HepG2 (cell line): ENCODE measurements around the gene PIM1. TPM values are rescaled to one million over a fixed set of nuclear protein-coding genes. Genes with fewer than 3 reads are reported as not detected.
A peak's percentile ranks its signal among the peaks of the same experiment; 100 is the strongest.

ENCODE experiments used
- DPF2 ChIP-seq: sonication (generic); formaldehyde crosslinking; IDR thresholded peaks from 2 replicates; pipeline ENCODE4 v1.4.0; 2020; ENCODE audit warnings: mild to moderate bottlenecking, low read depth, missing genetic modification reagents, borderline replicate concordance
- JDP2 ChIP-seq: sonication (generic); formaldehyde crosslinking; IDR thresholded peaks from 2 replicates; pipeline ENCODE4 v1.8.1; 2022; ENCODE audit warnings: missing genetic modification reagents, borderline replicate concordance
- MBD4 ChIP-seq: IDR thresholded peaks from 2 replicates; pipeline ENCODE4 v1.6.1; 2012; ENCODE audit warnings: low read length, inconsistent platforms, borderline replicate concordance
- MEIS2 ChIP-seq: sonication (generic); formaldehyde crosslinking; IDR thresholded peaks from 2 replicates; pipeline ENCODE4 v1.9.0; 2021; ENCODE audit warnings: mild to moderate bottlenecking, missing genetic modification reagents
- REPIN1 ChIP-seq: sonication (generic); formaldehyde crosslinking; IDR thresholded peaks from 2 replicates; pipeline ENCODE4 v1.8.0; 2022; ENCODE audit warnings: missing genetic modification reagents, low read depth, mild to moderate bottlenecking, borderline replicate concordance
- ZBTB34 ChIP-seq: sonication (generic); formaldehyde crosslinking; IDR thresholded peaks from 2 replicates; pipeline ENCODE4 v1.8.0; 2022; ENCODE audit warnings: mild to moderate bottlenecking, missing genetic modification reagents
- ZBTB7B ChIP-seq: sonication (generic); formaldehyde crosslinking; IDR thresholded peaks from 2 replicates; pipeline ENCODE4 v1.4.0; 2020; ENCODE audit warnings: missing genetic modification reagents
- ZMAT5 ChIP-seq: sonication (generic); formaldehyde crosslinking; IDR thresholded peaks from 2 replicates; pipeline ENCODE4 v1.5.0; 2020; ENCODE audit warnings: mild to moderate bottlenecking, low read depth, missing genetic modification reagents, borderline replicate concordance
- ZNF17 ChIP-seq: sonication (generic); formaldehyde crosslinking; IDR thresholded peaks from 2 replicates; pipeline ENCODE4 v1.5.0; 2020; ENCODE audit warnings: mild to moderate bottlenecking, missing genetic modification reagents
- ZNF224 ChIP-seq: sonication (generic); formaldehyde crosslinking; IDR thresholded peaks from 2 replicates; pipeline ENCODE4 v1.5.0; 2020; ENCODE audit warnings: mild to moderate bottlenecking, missing genetic modification reagents
- ZNF329 ChIP-seq: sonication (generic); formaldehyde crosslinking; IDR thresholded peaks from 2 replicates; pipeline ENCODE4 v1.9.0; 2021; ENCODE audit warnings: low read depth, mild to moderate bottlenecking, missing genetic modification reagents
- ZNF333 ChIP-seq: sonication (generic); formaldehyde crosslinking; IDR thresholded peaks from 2 replicates; pipeline ENCODE4 v1.4.0; 2020; ENCODE audit warnings: mild to moderate bottlenecking, missing genetic modification reagents, borderline replicate concordance
- ZNF496 ChIP-seq: sonication (generic); formaldehyde crosslinking; IDR thresholded peaks from 2 replicates; pipeline ENCODE4 v1.8.1; 2023; ENCODE audit warnings: mild to moderate bottlenecking, moderate library complexity, missing genetic modification reagents; ENCODE audit not compliant: insufficient replicate concordance
- ZNF614 ChIP-seq: IDR thresholded peaks from 2 replicates; pipeline ENCODE4 v1.6.1; 2018; ENCODE audit warnings: missing biosample characterization, missing genetic modification reagents, inconsistent platforms, borderline replicate concordance
- ZNF775 ChIP-seq: sonication (generic); formaldehyde crosslinking; IDR thresholded peaks from 2 replicates; pipeline ENCODE4 v1.4.0; 2020; ENCODE audit warnings: missing genetic modification reagents, mild to moderate bottlenecking, moderate library complexity, borderline replicate concordance
- ZNF841 ChIP-seq: sonication (generic); formaldehyde crosslinking; IDR thresholded peaks from 2 replicates; pipeline ENCODE4 v1.8.1; 2023; ENCODE audit warnings: missing genetic modification reagents, borderline replicate concordance
- polyA plus RNA-seq, 8 experiments: library from polyadenylated mRNA; depleted of rRNA in 3 of 8; stranded (reverse) in 7 of 8; unstranded in 1 of 8; fragments of >200 nt; fragmentation: Illumina TruSeq in 4 of 8; extraction: Trizol in 4 of 8; gene quantifications; 2 replicates each; pipeline versions ENCODE4 v1.2.1 to v1.2.3, GENCODE V29; 2011 to 2016; ENCODE audit warnings: low read depth in 4 of 8, missing spikeins in 1 of 8, mixed read lengths in 1 of 8; ENCODE audit not compliant: insufficient read depth in 1 of 8
- total RNA-seq, 5 experiments: library from RNA; depleted of rRNA; stranded (reverse); fragments of >200 nt; fragmentation: Illumina TruSeq; extraction: Trizol; gene quantifications; 2 replicates each; pipeline ENCODE4 v1.2.3, GENCODE V29; 2016; ENCODE audit warnings: low read depth in 1 of 5
- TF ChIP-seq, protein P1 (sequence below): sonication (generic); formaldehyde crosslinking; IDR thresholded peaks from 2 replicates; pipeline ENCODE4 v1.5.0; 2020; ENCODE audit warnings: mild to moderate bottlenecking, missing genetic modification reagents
- TF ChIP-seq, protein P2 (sequence below): IDR thresholded peaks from 2 replicates; pipeline ENCODE4 v1.6.1; 2016
- TF ChIP-seq, protein P3 (sequence below): sonication (generic); formaldehyde crosslinking; conservative IDR thresholded peaks from 2 replicates; pipeline ENCODE4 v1.8.0; 2022; ENCODE audit warnings: mild to moderate bottlenecking, moderate library complexity, missing genetic modification reagents
- TF ChIP-seq, protein P4 (sequence below): sonication (generic); formaldehyde crosslinking; IDR thresholded peaks from 2 replicates; pipeline ENCODE4 v1.8.0; 2022; ENCODE audit warnings: missing genetic modification reagents, low read depth, mild to moderate bottlenecking, borderline replicate concordance

PIM1 gene
- total and polyA plus RNA-seq, 2 of the 13 experiments (the other 11 are each of a cell fraction or from before 2014, with no cell fraction given): 29.4 to 117 TPM

DNA sequence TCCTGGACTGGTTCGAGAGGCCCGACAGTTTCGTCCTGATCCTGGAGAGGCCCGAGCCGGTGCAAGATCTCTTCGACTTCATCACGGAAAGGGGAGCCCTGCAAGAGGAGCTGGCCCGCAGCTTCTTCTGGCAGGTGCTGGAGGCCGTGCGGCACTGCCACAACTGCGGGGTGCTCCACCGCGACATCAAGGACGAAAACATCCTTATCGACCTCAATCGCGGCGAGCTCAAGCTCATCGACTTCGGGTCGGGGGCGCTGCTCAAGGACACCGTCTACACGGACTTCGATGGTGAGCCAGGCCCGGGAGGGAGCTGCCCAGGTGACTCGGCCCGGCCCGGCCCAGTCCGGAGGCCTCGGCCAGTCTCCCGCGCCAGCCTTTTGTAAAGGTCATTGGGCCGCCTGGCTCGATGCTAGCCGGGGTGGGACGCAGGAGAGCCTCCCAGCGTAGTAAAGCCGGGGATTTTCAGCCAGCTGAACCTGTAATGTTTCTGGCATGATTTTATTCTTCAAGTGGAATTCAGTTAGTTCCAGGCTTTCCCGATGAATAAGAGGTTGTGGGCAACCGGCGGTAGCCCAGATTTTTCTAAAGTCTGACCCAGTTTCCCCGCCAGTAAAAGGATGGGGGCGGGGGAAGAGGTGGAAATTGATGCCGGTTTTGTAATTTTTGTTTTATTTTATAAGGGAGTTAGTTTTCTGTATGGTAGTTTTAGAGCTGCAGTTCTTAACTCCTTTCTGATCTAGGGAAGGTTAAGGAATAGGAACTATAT lies 1.4 kb downstream of the PIM1 start (continued):
- 0 out of 2 replicates have a peak, but pooled peaks have one; percentile 13 for TF ChIP-seq ZBTB34 (CRISPR knock-in tag)
- no peak for TF ChIP-seq ZNF775 (CRISPR knock-in tag)
- 0 out of 2 replicates have a peak, but pooled peaks have one; percentile 56 for TF ChIP-seq REPIN1 (CRISPR knock-in tag)
- TF ChIP-seq, protein P1, sequence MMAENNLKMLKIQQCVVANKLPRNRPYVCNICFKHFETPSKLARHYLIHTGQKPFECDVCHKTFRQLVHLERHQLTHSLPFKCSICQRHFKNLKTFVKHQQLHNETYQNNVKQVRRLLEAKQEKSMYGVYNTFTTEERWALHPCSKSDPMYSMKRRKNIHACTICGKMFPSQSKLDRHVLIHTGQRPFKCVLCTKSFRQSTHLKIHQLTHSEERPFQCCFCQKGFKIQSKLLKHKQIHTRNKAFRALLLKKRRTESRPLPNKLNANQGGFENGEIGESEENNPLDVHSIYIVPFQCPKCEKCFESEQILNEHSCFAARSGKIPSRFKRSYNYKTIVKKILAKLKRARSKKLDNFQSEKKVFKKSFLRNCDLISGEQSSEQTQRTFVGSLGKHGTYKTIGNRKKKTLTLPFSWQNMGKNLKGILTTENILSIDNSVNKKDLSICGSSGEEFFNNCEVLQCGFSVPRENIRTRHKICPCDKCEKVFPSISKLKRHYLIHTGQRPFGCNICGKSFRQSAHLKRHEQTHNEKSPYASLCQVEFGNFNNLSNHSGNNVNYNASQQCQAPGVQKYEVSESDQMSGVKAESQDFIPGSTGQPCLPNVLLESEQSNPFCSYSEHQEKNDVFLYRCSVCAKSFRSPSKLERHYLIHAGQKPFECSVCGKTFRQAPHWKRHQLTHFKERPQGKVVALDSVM (CRISPR knock-in tag): no peak; the same call in 1 of the 2 replicates
- TF ChIP-seq ZNF496 (CRISPR knock-in tag): no peak
- no peak for TF ChIP-seq ZNF17 (CRISPR knock-in tag)
- TF ChIP-seq MEIS2 (CRISPR knock-in tag): 0 out of 2 replicates have a peak, but pooled peaks have one; percentile 4
- TF ChIP-seq ZNF614 (CRISPR knock-in tag): peak; percentile 66; the same call in 1 of the 2 replicates
- peak; percentile 43; the same call in 1 of the 2 replicates for TF ChIP-seq MBD4
- TF ChIP-seq ZNF333 (CRISPR knock-in tag): peak; percentile 52; the same call in 1 of the 2 replicates
- TF ChIP-seq ZMAT5 (CRISPR knock-in tag): no peak; the same call in 1 of the 2 replicates
- TF ChIP-seq, protein P2, sequence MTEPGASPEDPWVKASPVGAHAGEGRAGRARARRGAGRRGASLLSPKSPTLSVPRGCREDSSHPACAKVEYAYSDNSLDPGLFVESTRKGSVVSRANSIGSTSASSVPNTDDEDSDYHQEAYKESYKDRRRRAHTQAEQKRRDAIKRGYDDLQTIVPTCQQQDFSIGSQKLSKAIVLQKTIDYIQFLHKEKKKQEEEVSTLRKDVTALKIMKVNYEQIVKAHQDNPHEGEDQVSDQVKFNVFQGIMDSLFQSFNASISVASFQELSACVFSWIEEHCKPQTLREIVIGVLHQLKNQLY: no peak
- TF ChIP-seq, protein P3, sequence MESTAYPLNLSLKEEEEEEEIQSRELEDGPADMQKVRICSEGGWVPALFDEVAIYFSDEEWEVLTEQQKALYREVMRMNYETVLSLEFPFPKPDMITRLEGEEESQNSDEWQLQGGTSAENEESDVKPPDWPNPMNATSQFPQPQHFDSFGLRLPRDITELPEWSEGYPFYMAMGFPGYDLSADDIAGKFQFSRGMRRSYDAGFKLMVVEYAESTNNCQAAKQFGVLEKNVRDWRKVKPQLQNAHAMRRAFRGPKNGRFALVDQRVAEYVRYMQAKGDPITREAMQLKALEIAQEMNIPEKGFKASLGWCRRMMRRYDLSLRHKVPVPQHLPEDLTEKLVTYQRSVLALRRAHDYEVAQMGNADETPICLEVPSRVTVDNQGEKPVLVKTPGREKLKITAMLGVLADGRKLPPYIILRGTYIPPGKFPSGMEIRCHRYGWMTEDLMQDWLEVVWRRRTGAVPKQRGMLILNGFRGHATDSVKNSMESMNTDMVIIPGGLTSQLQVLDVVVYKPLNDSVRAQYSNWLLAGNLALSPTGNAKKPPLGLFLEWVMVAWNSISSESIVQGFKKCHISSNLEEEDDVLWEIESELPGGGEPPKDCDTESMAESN (CRISPR knock-in tag): peak; percentile 40; the same call in 1 of the 2 replicates
- no peak for TF ChIP-seq ZNF841 (CRISPR knock-in tag)
- TF ChIP-seq DPF2 (CRISPR knock-in tag): no peak
- TF ChIP-seq ZNF224: 0 out of 2 replicates have a peak, but pooled peaks have one; percentile 14
- TF ChIP-seq ZNF329 (CRISPR knock-in tag): peak; percentile 55; the same call in 1 of the 2 replicates
- TF ChIP-seq, protein P4, sequence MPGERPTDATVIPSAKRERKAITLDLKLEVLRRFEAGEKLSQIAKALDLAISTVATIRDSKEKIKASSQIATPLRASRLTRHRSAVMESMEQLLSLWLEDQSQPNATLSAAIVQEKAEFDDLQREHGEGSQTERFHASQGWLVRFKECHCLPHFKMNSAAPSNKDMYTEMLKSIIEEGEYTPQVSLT (CRISPR knock-in tag): no peak
- peak; percentile 22 for TF ChIP-seq ZBTB7B (CRISPR knock-in tag)
- TF ChIP-seq JDP2: no peak
